HG03064 (cell line): Measurements from ENCODE around the gene TRDMT1.

ENCODE experiments used
- ATAC-seq: cut with Tn5 transposase; IDR thresholded peaks from one replicate; pipeline ENCODE4 v1.9.1; 2021; ENCODE audit warnings: low read depth; ENCODE audit not compliant: unreplicated experiment

TRDMT1 gene

GRCh38 chr10:17200912-17201793 lies at the start of gene TRDMT1:
TRDMT1 (minus strand) TSS chr10:17201672; CDS start chr10:17201634, 38 bp downstream.
- peak; percentile 96 for ATAC-seq

GRCh38 chr10:17250736-17251135 lies 49.3 kb upstream of the TRDMT1 start:
- no peak for ATAC-seq

GRCh38 chr10:17249820-17250219 lies 48.3 kb upstream of the TRDMT1 start:
- ATAC-seq: no peak

DNA sequence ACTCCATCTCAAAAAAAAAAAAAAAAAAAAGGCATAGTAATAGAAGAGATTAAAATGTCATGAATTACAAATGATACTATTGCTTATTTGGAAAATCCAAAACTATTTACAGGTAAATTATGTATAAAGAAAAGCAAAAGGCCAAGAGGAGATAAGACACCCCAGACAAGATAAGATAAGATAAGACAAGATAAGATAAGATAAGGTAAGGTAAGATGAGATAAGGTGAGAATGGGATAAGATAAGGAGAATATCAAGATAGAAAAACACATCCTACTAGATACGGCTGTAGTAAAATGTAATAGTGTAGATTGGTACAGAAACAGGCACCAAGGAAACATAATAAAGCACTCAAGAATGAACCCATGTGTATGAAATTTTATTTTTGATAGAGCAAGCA lies 47.5 kb upstream of the TRDMT1 start:
- ATAC-seq: no peak

DNA sequence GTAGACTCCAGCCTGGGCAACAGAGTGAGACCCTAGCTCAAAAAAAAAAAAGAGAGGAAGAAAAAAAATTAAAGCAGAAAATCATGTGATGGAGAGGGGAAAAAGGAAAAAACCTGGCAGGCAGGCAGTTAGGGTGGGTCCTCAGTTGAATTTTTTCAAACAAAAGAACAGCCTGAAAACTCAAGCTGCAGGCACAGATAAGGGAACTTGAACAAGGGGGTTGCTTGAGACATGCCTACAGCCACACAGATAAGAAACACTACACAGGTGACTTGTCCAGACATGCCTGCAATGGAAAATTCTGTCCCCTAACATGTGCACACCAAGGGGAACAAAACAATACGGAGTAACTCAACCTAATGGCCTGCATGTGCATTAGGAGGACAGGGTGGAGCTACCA lies 45.7 kb upstream of the TRDMT1 start:
- ATAC-seq: no peak

DNA sequence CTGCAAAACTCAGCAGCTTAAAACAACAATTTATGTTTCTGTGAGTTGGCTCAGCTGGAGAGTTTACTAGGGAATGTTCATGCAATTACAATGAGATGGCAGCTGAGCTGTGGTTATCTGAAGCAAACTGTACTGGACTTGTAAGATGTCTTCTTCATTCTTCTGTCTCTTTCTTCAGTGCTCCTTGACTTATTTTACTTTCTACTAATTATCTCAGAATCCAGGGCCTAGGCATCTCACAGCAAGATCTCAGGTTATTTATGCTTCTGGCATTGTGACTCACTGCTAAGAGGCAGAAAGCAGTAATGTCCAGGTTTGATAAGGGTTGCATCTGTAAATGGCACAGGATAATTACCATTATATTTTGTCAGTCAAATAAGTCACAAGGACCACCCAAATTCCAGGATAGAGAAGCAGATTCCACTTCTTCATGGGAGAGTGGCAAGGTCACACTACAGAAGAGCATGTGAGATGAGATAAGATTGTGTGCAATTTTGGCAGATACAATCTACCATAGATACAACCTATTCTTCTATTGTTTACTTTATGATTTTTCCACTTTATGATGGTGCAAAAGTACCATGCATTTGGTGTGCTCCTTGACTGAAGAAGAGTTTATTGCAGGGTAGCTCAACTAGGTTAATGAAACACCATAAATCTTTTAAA lies 43.4 kb upstream of the TRDMT1 start:
- ATAC-seq: no peak

DNA sequence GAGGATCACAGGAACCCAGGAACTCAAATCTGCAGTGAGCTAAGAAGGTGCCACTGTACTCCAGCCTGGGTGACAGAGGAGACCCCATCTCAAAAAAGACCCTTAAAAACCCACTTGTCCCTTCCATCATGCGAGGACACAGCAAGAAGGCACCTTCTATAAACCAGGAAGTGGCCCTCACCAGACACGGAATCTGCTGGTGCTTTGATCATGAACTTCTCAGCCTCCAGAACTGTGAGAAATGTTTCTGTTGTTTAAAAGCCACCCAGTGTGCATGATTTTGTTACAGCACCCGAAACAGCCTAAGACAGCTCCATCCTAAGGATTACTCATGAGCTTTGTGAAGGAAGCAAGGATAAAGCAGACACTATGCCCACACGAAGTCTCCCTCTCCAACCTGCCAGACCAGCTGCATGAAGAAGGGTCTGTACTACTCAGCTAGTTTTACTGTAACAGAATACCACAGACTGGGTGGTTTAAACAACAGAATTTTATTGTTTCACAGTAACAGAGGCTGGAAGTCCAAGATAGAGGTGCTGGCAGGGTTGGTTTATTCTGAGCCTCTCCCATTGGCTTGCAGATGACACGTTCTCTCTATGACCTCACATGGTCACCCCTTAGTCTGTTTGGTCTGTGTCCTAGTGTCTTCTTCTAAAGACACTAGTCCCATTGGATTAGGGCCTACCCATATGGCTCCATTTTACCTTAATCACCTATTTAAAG lies 40.3 kb upstream of the TRDMT1 start:
- ATAC-seq: no peak

GRCh38 chr10:17240616-17241015 lies 39.1 kb upstream of the TRDMT1 start:
- no peak for ATAC-seq

GRCh38 chr10:17240096-17240495 lies 38.6 kb upstream of the TRDMT1 start:
- ATAC-seq: no peak

- no peak for ATAC-seq
Measured at GRCh38 chr10:17239345-17240085, 38.0 kb upstream of the TRDMT1 start.

GRCh38 chr10:17238445-17239291 lies 37.2 kb upstream of the TRDMT1 start:
- ATAC-seq: no peak

DNA sequence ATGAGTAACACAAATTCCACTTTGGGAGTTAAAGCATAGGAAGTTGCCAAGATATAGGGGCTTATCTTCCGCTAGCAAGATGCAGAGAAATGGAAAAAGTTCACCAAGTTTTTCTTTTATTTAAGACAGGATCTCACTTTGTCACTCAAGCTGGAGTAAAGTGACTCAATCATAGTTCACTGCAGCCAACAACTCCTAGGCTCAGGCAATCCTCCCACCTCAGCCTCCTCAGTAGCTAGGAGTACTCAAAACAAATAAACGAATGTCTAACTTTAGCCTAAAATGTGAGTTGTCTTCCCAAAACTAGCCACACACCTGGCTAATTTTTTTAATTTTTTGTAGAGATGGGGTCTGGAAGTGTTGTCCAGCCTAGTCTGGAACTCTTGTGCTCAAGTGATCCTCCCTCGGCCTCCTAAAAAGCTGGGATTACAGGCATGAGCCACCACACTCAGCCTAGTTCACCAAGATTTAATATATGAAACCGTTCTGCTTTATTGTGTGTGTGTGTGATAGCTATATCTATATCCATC lies 36.5 kb upstream of the TRDMT1 start:
- no peak for ATAC-seq

DNA sequence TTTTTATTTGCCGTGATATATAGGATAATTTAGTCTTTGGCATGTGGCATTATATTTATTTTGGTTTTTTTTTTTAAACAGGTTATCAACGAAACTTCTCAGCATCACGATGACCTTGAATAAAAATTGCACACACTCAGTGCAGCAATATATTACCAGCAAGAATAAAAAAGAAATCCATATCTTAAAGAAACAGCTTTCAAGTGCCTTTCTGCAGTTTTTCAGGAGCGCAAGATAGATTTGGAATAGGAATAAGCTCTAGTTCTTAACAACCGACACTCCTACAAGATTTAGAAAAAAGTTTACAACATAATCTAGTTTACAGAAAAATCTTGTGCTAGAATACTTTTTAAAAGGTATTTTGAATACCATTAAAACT lies 35.7 kb upstream of the TRDMT1 start:
- ATAC-seq: no peak

DNA sequence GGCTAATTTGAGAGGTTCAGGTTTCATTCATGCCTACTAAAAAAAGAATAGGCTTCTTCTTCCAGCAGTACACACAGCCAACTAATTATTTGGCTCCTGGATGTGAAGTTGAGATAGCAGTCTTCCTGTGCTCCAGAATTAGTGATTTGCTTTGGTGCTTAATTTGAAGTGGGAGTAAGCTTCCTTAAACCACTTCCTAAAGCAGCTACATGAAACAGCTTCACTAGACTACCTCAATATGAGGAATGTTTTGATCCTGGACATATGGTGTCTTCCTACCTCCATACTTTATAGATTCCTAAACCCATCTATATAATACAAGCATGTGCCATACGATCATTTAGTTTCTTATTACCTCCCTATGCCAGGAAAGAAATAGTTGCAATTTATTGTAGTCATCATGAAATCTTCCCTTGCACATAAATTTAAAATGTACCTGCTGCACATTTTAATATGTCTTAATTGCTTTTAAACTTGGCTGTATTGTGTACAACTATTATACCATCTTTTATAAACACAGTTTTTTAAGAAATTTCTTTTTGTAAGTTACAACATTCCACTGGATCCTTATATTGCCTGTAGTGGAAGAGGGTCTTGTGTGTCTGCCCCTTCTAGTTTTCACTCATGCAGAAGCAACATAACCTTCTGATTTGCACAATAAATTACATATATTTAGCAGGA lies 35.1 kb upstream of the TRDMT1 start:
- ATAC-seq: no peak

GRCh38 chr10:17235136-17235535 lies 33.7 kb upstream of the TRDMT1 start:
- ATAC-seq: no peak

- ATAC-seq: no peak
Measured at GRCh38 chr10:17234431-17234945, 33.0 kb upstream of the TRDMT1 start.

DNA sequence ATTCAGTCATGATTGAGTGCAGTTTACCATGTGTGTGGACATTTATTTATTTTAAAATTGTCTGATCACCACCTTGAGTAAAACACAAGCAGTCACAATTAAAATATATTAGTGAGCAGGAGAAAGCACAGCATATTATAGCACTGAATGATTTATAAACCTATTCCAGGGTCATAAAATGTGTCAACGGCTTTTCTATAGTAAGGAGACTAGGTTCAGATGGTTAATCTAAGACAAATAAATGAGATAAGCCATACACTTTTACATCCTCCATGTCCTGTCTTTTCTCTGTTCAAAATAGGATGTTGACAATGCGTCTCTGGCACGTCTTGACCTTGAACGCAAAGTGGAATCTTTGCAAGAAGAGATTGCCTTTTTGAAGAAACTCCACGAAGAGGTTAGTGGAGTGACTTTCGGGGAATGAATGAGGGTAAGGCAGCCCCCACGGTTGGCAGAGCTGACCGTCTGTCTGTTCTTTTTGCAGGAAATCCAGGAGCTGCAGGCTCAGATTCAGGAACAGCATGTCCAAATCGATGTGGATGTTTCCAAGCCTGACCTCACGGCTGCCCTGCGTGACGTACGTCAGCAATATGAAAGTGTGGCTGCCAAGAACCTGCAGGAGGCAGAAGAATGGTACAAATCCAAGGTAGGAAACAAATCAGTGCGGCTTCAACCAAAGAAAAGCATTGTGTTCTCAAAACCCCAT lies 32.0 kb upstream of the TRDMT1 start:
- ATAC-seq: no peak

- ATAC-seq: no peak
Measured at GRCh38 chr10:17232276-17232960, 30.9 kb upstream of the TRDMT1 start.
